ENCODE measurements around the gene IL16.

GRCh38 chr15:81151389-81151788 lies 45.3 kb upstream of the IL16 start:
- TF ChIP-seq CTCF (IDR thresholded peaks at IDR 0.05) (no peak), POLR2A (IDR thresholded peaks at IDR 0.05) (no peak)
